ENCODE measurements around the gene RPL18A.
A peak's percentile ranks its signal among the peaks of the same experiment; 100 is the strongest.

RPL18A gene

DNA sequence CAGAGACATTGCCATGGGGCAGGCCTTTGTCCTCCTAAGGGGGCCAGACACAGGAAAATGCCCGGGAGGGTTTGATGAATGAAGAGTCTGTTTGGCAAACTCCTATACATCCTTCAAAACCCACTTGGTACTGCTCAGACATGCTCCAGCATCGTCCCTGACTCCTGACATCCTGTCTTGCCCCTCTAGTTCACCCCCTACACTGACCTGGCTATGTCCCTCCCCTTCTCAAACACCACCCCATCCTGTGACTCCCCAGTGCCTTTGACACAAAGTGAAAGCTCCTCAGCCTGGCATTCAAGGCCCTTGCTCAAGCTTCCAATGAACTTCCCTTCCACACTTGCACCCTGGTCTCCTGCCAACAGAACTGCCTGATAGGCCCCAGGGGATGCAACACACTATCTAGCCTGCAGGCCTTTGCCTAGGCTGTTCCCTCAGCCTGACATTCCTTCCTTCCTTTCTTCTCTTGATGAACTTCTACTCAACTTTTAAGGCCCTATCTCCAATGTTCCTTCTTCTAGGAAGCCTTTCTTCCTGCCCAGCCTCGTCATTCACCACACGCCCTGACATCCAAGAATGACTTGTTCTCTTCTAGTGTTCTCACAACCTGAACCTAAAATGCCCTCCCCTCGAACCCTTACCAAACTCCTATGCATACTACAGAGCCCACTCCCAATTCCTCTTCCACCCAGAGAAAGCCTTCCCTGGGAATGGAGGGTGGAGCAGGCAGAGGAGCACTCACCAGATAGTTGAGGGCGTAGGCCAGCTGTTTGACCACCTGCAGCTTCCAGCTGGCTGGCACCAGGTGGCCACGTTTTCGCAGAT is 24.3 kb upstream of the RPL18A start:
- peaks cover 75% of the 10 kb centered on the region for H3K36me3 Mint-ChIP-seq (ENCODE audit: low read depth)
- no peaks in the 10 kb centered on the region for H3K9me3 Mint-ChIP-seq
- H3K27ac Mint-ChIP-seq: peak overlapping the region; percentile 1
- peaks cover 8% of the 10 kb centered on the region for H3K4me1 Mint-ChIP-seq (ENCODE audit: low read depth)
- H3K27me3 Mint-ChIP-seq: no peaks in the 10 kb centered on the region
- H3K4me3 Mint-ChIP-seq: no peak overlapping the region

DNA sequence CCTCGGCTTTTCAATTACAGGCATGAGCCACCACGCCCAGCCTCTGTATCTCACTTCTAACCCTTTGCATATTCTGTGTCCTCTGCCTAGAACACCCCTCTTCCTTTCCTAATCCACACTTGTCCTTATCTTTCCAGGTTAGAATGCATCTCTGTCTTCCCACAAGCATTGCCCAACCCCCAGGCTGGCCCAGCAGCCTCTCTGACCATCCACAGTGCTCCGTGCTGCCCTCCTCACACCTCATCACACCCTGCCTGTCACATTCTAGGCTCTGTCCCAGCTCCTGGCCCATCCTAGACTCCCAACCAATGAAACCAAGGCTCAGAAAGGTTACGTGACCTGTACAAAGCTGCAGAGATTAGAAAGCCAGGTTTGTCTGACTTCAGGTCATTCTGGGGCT is 23.2 kb upstream of the RPL18A start:
- Mint-ChIP-seq H3K27me3 (no peaks in the 10 kb centered on the region), H3K27ac (no peak overlapping the region), H3K9me3 (no peaks in the 10 kb centered on the region), H3K36me3 (ENCODE audit: low read depth) (peaks cover 76% of the 10 kb centered on the region), H3K4me1 (ENCODE audit: low read depth) (peaks cover 8% of the 10 kb centered on the region), H3K4me3 (no peak overlapping the region)

DNA sequence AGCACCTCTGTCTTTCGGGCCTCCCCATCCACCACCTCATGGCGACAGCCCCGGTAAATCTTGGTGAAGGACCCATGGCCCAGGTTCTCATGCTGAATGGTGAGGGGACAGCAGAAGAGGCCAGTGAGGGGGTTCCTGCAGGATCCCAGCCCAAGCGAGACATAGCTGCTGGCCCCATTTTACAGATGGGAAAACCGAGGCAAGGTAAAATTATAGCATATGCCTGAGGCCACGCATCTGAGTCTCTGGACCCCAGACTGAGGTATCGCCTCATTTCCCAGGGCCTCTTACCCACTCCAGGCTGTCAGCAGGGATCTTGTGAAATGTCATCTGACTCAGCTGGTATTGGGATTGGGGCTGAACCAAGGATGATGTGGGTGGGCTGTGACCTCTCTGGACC is 21.7 kb upstream of the RPL18A start:
- Mint-ChIP-seq H3K36me3 (ENCODE audit: low read depth) (peaks cover 63% of the 10 kb centered on the region), H3K4me1 (ENCODE audit: low read depth) (peaks cover 8% of the 10 kb centered on the region), H3K4me3 (no peak overlapping the region), H3K27me3 (no peaks in the 10 kb centered on the region), H3K9me3 (no peaks in the 10 kb centered on the region), H3K27ac (peak overlapping the region; percentile 72)

GRCh38 chr19:17840019-17840418 is 19.7 kb upstream of the RPL18A start:
- peaks cover 27% of the 10 kb centered on the region for H3K4me1 Mint-ChIP-seq (ENCODE audit: low read depth)
- H3K27ac Mint-ChIP-seq: no peak overlapping the region
- H3K4me3 Mint-ChIP-seq: no peak overlapping the region
- H3K27me3 Mint-ChIP-seq: no peaks in the 10 kb centered on the region
- H3K9me3 Mint-ChIP-seq: no peaks in the 10 kb centered on the region
- peaks cover 65% of the 10 kb centered on the region for H3K36me3 Mint-ChIP-seq (ENCODE audit: low read depth)

DNA sequence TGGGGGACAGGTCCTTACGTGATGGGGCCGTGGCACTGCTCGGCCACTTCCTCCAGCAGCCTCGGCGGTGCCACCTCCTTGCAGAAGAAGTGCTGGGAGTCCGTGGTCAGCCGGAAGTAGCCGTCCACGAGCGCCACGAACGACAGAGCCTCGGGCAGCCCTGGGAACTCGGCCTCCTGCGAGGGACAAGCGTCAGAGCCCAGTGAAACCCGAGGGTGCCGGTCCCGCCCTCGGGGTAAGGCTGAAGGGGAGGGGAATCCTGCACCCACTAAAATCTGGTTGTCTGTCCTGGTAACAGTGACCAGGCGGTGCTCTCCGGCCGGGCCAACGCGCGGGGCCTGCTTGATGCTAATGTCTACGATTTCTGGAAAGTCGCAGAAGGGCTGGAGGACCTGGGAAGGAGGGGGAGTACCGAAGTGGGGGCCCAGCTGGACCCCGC is 18.3 kb upstream of the RPL18A start:
- Mint-ChIP-seq H3K27ac (no peak overlapping the region), H3K4me1 (ENCODE audit: low read depth) (peaks cover 41% of the 10 kb centered on the region), H3K27me3 (no peaks in the 10 kb centered on the region), H3K36me3 (ENCODE audit: low read depth) (peaks cover 59% of the 10 kb centered on the region), H3K9me3 (no peaks in the 10 kb centered on the region), H3K4me3 (no peak overlapping the region)

DNA sequence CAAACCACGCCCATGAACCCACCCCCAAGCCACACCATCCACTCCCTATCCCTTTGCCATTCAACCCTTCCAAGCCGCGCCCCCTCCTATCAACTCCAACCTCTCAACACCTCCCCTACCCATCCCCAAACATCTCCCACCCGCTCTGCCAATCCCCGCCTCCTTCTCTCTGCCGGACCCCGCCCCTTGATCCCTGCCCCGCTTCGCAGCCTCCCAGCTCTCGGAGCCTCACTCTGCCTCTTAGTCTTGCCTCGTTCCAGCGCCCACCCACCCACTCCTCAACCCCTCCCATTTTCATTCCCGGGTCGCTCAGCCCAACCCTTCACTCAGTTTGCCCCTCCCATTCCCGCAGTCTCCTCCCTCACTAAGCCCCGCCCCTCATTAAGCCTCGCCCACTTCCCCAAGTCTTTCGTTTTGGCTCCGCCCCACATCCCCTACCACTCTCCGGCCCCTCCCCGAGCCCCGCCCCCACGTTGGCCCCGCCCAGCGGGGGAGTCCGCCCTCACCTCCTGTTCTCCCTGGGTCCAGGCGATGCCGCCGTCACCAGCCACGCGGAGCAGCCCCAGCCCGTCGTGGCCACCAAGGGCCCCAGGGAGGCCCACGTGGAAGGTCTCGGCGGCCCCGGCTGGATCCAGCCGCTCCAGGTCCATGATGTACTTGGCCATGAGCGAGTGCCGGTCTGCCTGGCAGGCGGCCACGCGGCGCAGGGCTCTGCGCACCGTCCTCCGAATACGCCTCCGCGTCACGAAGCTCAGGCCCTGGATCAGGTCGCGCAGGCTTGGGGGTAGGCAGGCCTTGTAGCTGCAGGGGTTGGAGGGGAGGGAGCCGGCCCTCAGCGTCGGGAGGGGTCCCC is 17.7 kb upstream of the RPL18A start:
- H3K27ac Mint-ChIP-seq: no peak overlapping the region

GRCh38 chr19:17842663-17843291 is 16.9 kb upstream of the RPL18A start:
- H3K27me3 Mint-ChIP-seq: no peaks in the 10 kb centered on the region
- H3K4me1 Mint-ChIP-seq (ENCODE audit: low read depth): peaks cover 43% of the 10 kb centered on the region
- H3K9me3 Mint-ChIP-seq: no peaks in the 10 kb centered on the region
- H3K27ac Mint-ChIP-seq: no peak overlapping the region
- H3K36me3 Mint-ChIP-seq (ENCODE audit: low read depth): peaks cover 51% of the 10 kb centered on the region
- no peak overlapping the region for H3K4me3 Mint-ChIP-seq

More for the DNA sequence above, 17.7 kb upstream of the RPL18A start:
- Mint-ChIP-seq H3K36me3 (ENCODE audit: low read depth) (peaks cover 56% of the 10 kb centered on the region), H3K4me1 (ENCODE audit: low read depth) (peaks cover 44% of the 10 kb centered on the region), H3K9me3 (no peaks in the 10 kb centered on the region), H3K4me3 (no peak overlapping the region), H3K27me3 (no peaks in the 10 kb centered on the region)

DNA sequence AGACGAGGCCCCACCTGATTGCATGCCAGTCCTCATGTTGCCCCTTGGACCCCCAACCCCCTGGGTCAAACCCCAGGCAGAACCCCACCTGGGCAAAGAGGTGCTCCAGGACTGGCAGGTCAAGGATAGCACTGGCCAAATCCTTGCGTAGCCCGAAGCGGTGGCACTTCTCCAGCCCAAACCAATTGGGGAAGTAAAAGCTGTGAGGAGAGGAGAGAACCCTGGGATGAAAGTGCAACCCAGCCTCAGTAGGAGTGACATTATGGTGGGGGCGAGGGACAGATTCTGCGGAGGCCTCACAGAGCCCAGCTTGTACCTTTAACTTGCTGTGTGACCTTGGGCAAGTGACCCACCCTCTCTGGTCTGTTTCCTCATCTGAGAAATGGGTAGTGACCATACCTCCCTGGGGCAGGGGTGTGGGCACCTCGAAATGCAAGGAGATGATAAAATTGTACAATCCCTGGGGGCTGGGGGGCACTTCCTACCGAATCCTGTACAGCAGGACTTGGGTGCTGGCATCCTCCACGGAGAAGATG is 16.4 kb upstream of the RPL18A start:
- H3K4me3 Mint-ChIP-seq: no peak overlapping the region
- no peak overlapping the region for H3K27ac Mint-ChIP-seq
- H3K27me3 Mint-ChIP-seq: no peaks in the 10 kb centered on the region
- no peaks in the 10 kb centered on the region for H3K9me3 Mint-ChIP-seq
- peaks cover 45% of the 10 kb centered on the region for H3K36me3 Mint-ChIP-seq (ENCODE audit: low read depth)
- peaks cover 43% of the 10 kb centered on the region for H3K4me1 Mint-ChIP-seq (ENCODE audit: low read depth)

- H3K27ac Mint-ChIP-seq: peak overlapping the region; percentile 30
- H3K27me3 Mint-ChIP-seq: no peaks in the 10 kb centered on the region
- peak overlapping the region; percentile 6 for H3K4me3 Mint-ChIP-seq
- H3K36me3 Mint-ChIP-seq (ENCODE audit: low read depth): peaks cover 40% of the 10 kb centered on the region
- no peaks in the 10 kb centered on the region for H3K9me3 Mint-ChIP-seq
- H3K4me1 Mint-ChIP-seq (ENCODE audit: low read depth): peaks cover 48% of the 10 kb centered on the region
Observed at GRCh38 chr19:17843908-17844490, 15.7 kb upstream of the RPL18A start.

DNA sequence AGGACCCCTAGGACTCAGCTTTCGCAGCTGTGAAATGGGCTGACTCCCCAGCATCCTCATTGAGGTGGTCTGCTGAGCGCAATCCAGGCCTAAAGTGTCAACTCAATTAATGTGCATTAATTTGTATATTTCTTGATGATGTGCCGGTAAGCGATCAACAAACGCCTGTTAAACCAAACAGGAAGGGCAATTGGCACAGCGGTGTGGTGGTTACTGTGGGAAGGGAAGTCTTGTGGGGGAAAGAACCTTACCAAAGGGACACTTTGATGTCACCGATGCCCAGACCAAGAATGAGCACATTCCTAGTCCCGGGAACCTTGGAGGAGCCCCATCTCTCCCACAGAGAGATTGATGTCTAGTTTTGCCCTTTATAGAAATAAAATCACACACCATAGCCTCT is 13.6 kb upstream of the RPL18A start:
- Mint-ChIP-seq H3K27ac (peak overlapping the region; percentile 98), H3K27me3 (no peaks in the 10 kb centered on the region), H3K36me3 (ENCODE audit: low read depth) (peaks cover 25% of the 10 kb centered on the region), H3K4me3 (peak overlapping the region; percentile 91), H3K4me1 (ENCODE audit: low read depth) (peaks cover 65% of the 10 kb centered on the region), H3K9me3 (no peaks in the 10 kb centered on the region)

- Mint-ChIP-seq H3K27me3 (no peaks in the 10 kb centered on the region), H3K9me3 (no peaks in the 10 kb centered on the region), H3K36me3 (ENCODE audit: low read depth) (peaks cover 23% of the 10 kb centered on the region), H3K4me3 (peak within 1 kb of the TSS; percentile 91), H3K27ac (peak within 1 kb of the TSS; percentile 98), H3K4me1 (ENCODE audit: low read depth) (peaks cover 72% of the 10 kb centered on the region)
Observed at GRCh38 chr19:17847538-17848366, 12.0 kb upstream of the RPL18A start, which contains the start of gene JAK3. Gene JAK3 (minus strand): TSS chr19:17847982. CDS start chr19:17844417, 3,565 bp downstream.

- Mint-ChIP-seq H3K4me3 (peak overlapping the region; percentile 91), H3K4me1 (ENCODE audit: low read depth) (peaks cover 66% of the 10 kb centered on the region), H3K9me3 (no peaks in the 10 kb centered on the region), H3K27ac (peak overlapping the region; percentile 98), H3K36me3 (ENCODE audit: low read depth) (peaks cover 14% of the 10 kb centered on the region), H3K27me3 (no peaks in the 10 kb centered on the region)
Observed at GRCh38 chr19:17848595-17849292, 11.0 kb upstream of the RPL18A start.

GRCh38 chr19:17854061-17854460 is 5.6 kb upstream of the RPL18A start:
- H3K4me3 Mint-ChIP-seq: no peak overlapping the region
- H3K9me3 Mint-ChIP-seq: no peaks in the 10 kb centered on the region
- peaks cover 32% of the 10 kb centered on the region for H3K4me1 Mint-ChIP-seq (ENCODE audit: low read depth)
- H3K36me3 Mint-ChIP-seq (ENCODE audit: low read depth): no peaks in the 10 kb centered on the region
- H3K27ac Mint-ChIP-seq: no peak overlapping the region
- H3K27me3 Mint-ChIP-seq: no peaks in the 10 kb centered on the region
